Measurements from ENCODE around the gene CTNNA3.

GRCh38 chr10:66041771-66042170 lies 1654.2 kb downstream of the CTNNA3 start:
- no peak for TF ChIP-seq POLR2AphosphoS5 (IDR thresholded peaks at IDR 0.05)
- TF ChIP-seq, protein P1, sequence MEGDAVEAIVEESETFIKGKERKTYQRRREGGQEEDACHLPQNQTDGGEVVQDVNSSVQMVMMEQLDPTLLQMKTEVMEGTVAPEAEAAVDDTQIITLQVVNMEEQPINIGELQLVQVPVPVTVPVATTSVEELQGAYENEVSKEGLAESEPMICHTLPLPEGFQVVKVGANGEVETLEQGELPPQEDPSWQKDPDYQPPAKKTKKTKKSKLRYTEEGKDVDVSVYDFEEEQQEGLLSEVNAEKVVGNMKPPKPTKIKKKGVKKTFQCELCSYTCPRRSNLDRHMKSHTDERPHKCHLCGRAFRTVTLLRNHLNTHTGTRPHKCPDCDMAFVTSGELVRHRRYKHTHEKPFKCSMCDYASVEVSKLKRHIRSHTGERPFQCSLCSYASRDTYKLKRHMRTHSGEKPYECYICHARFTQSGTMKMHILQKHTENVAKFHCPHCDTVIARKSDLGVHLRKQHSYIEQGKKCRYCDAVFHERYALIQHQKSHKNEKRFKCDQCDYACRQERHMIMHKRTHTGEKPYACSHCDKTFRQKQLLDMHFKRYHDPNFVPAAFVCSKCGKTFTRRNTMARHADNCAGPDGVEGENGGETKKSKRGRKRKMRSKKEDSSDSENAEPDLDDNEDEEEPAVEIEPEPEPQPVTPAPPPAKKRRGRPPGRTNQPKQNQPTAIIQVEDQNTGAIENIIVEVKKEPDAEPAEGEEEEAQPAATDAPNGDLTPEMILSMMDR (IDR thresholded peaks at IDR 0.05 in 8 of 11, conservative IDR thresholded peaks at IDR 0.05 in 3 of 11): no peak
- no peak for TF ChIP-seq POLR2A (IDR thresholded peaks at IDR 0.05)

All from spleen (tissue), 7 donors.